ENCODE data around the gene NUCB1. TPM values are rescaled to one million over a fixed set of nuclear protein-coding genes. Genes with fewer than 3 reads are reported as not detected.
A peak's percentile ranks its signal among the peaks of the same experiment; 100 is the strongest.

NUCB1 gene
- total RNA-seq, 4 donors from 2014 or later: 154 to 506 (median 444) TPM

DNA sequence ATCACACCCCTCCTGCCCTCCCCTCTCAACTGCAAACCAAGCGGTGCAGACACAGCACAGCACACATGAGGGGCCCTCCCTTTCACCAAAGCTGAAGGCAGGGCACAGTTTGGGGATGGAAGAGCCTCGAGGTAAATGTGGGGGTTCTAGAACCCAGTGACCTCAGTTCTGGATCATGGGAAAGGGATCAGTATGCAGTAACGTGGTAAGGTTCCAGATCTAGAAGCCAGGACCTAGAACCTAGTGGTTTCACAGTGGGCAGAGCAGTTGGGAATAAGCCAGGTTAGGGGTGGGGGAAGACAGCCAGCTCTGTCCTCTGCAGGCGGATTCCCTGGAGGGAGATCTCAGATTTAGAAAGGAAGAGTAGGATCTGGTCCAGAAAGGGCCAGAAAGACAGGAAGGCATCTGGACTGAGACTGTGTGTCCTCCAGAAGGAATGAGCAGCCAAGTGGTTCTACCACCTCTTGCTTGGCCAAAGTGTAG, 68.1 kb downstream of the NUCB1 start:
- no peak overlapping the region for H3K4me3 ChIP-seq

GRCh38 chr19:48968813-48969218, 68.7 kb downstream of the NUCB1 start:
- no peaks in the 10 kb centered on the region for H3K27me3 ChIP-seq
- DNase-seq: no peak
- H3K4me3 ChIP-seq: no peak overlapping the region
- H3K4me1 ChIP-seq: peaks cover 0 to 27% (median 21%) of the 10 kb centered on the region in 4 donors
- H3K9me3 ChIP-seq: no peaks in the 10 kb centered on the region
- TF ChIP-seq POLR2A (IDR thresholded peaks at IDR 0.05): no peak
- TF ChIP-seq, protein P1, sequence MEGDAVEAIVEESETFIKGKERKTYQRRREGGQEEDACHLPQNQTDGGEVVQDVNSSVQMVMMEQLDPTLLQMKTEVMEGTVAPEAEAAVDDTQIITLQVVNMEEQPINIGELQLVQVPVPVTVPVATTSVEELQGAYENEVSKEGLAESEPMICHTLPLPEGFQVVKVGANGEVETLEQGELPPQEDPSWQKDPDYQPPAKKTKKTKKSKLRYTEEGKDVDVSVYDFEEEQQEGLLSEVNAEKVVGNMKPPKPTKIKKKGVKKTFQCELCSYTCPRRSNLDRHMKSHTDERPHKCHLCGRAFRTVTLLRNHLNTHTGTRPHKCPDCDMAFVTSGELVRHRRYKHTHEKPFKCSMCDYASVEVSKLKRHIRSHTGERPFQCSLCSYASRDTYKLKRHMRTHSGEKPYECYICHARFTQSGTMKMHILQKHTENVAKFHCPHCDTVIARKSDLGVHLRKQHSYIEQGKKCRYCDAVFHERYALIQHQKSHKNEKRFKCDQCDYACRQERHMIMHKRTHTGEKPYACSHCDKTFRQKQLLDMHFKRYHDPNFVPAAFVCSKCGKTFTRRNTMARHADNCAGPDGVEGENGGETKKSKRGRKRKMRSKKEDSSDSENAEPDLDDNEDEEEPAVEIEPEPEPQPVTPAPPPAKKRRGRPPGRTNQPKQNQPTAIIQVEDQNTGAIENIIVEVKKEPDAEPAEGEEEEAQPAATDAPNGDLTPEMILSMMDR (IDR thresholded peaks at IDR 0.05): no peak
- H3K27ac ChIP-seq: peak overlapping the region in 1 of 4 donors; percentile 96
- H3K36me3 ChIP-seq: peaks cover 0 to 68% (median 0%) of the 10 kb centered on the region in 3 donors

More for the DNA sequence above, 68.1 kb downstream of the NUCB1 start:
- no peaks in the 10 kb centered on the region for H3K27me3 ChIP-seq
- H3K36me3 ChIP-seq: peaks cover 0 to 62% (median 0%) of the 10 kb centered on the region in 3 donors
- no peaks in the 10 kb centered on the region for H3K9me3 ChIP-seq
- peaks cover 0 to 33% (median 27%) of the 10 kb centered on the region in 4 donors for H3K4me1 ChIP-seq
- no peak for DNase-seq
- TF ChIP-seq POLR2A (IDR thresholded peaks at IDR 0.05): peak in 1 of 2 donors; percentile 28
- TF ChIP-seq, protein P1 (IDR thresholded peaks at IDR 0.05): no peak
- H3K27ac ChIP-seq: peak overlapping the region in 2 of 4 donors; percentile 46 to 96

DNA sequence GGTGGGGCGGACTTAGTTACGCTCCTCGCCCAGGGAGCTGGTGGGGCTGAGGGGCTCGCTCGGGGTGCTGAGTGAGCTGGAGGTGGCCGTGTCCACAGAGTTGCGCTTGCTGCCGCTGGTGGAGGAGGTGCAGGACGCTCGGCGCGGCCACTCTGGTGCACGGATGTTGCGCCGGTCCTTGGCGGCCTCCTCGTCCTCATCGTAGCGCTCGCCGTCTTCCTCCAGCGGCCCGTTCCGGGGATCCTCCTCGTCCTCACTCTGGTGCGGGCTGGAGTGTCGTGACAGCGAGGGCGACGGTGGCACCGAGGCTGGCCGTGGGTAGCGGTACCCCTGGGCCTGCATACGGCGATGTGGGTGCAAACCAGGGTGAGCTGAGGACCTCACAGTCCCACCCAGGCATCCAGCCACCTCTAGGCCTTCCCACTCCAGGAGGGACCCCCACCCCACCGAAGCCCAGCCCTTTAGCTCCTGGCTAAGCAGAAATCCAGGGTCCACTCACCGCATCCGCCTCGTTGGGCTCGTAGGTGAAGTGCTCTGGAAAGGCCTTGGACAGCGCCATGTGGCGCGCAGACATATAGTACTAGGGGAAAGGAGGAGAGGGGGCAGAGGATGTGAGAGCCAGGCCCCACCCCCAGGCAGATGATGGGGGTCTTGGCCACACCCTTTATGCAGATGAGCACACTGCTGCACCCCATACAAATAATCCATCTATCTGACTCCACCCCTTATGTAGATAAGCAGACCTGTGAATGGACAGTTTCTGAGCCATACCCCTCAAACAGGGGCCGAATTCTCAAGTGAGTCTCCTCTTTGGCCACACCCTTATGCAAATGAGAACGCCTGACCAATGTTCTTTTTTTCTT, 69.4 kb downstream of the NUCB1 start:
- H3K36me3 ChIP-seq: peaks cover 0 to 75% (median 0%) of the 10 kb centered on the region in 3 donors
- no peak for DNase-seq
- TF ChIP-seq, protein P1 (IDR thresholded peaks at IDR 0.05): no peak
- TF ChIP-seq POLR2A (IDR thresholded peaks at IDR 0.05): no peak

DNA sequence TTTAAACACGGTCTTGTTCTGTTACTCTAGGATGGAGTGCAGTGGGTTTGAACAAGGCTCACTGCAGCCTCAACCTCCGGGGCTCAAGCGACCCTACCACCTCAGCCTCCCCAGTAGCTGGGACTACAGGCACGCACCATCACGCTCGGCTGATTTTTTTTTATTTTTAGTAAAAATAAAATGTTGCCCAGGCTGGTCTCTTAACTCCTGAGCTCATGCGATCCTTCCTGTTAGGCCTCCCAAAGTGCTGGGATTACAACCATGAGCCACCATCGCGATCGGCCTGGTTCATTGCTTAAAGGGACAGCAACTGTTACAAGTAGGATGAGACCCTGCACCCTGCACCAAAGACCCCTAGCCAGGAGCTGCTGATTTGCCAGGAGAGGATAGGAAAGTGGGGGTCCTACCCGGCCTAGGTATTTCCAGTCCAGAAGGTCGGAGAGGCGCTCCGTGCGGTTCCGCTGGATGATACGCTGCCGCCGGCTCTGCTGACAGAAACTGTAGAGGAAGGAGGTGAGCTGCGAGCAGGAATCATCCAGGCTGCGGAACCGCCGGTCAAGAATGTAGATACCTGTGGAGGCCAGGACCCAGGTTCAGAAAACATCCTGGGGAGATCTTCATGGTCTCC, 70.1 kb downstream of the NUCB1 start:
- Histone ChIP-seq H3K9me3 (no peaks in the 10 kb centered on the region), H3K27me3 (no peaks in the 10 kb centered on the region), H3K27ac (no peak overlapping the region), H3K4me1 (peaks cover 0 to 18% (median 16%) of the 10 kb centered on the region in 4 donors), H3K4me3 (no peak overlapping the region), H3K36me3 (peaks cover 0 to 78% (median 0%) of the 10 kb centered on the region in 3 donors)
- TF ChIP-seq, protein P1 (IDR thresholded peaks at IDR 0.05): no peak
- TF ChIP-seq POLR2A (IDR thresholded peaks at IDR 0.05): no peak
- DNase-seq: no peak

More for the DNA sequence above, 69.4 kb downstream of the NUCB1 start:
- Histone ChIP-seq H3K9me3 (no peaks in the 10 kb centered on the region), H3K4me3 (no peak overlapping the region), H3K4me1 (peaks cover 0 to 20% (median 16%) of the 10 kb centered on the region in 4 donors), H3K27me3 (no peaks in the 10 kb centered on the region), H3K27ac (no peak overlapping the region)

DNA sequence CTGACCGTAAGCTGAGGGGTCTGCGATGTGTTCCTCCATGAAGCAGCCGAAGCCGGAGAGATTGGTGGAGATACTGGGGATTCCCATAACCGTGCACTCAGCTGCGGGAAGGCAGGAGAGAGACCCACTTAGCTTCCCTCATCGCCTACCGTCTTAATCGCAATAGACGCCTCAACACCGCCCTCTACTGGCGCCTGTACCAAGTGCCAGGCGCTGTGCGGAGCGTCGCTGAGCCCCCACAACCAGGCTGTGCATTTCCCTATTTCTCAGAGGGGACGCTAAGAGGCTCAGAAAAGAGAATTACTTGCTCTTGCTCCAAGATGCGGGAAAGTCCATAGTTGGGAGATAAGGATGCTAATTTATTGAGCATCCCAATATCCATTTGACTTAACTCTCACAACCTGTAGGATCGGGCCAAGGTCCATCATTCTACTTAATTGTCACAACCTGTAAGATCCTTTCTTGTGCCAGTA, 70.8 kb downstream of the NUCB1 start:
- Histone ChIP-seq H3K4me1 (peaks cover 0 to 18% (median 16%) of the 10 kb centered on the region in 4 donors), H3K27ac (no peak overlapping the region), H3K9me3 (no peaks in the 10 kb centered on the region), H3K27me3 (no peaks in the 10 kb centered on the region), H3K36me3 (peaks cover 0 to 77% (median 0%) of the 10 kb centered on the region in 3 donors), H3K4me3 (no peak overlapping the region)
- TF ChIP-seq, protein P1 (IDR thresholded peaks at IDR 0.05): peak; percentile 78 to 93 (median 87)
- TF ChIP-seq POLR2A (IDR thresholded peaks at IDR 0.05): no peak
- DNase-seq: peak; percentile 83 to 94 (median 86)

Measured in Peyer's patch (tissue), 4 donors.